Stimulated activated CD8-positive, alpha-beta memory T cell treated with anti-CD3 and anti-CD28 coated beads, Interleukin-15, amount 100 ng/mL, for 1 hour (primary cell): ENCODE results near the gene ABCG1.

Source experiments
- DNase-seq: peaks from one replicate; pipeline ENCODE4 v3.0.0-alpha.2; 2020; ENCODE audit warnings: low read depth

Gene ABCG1

DNA sequence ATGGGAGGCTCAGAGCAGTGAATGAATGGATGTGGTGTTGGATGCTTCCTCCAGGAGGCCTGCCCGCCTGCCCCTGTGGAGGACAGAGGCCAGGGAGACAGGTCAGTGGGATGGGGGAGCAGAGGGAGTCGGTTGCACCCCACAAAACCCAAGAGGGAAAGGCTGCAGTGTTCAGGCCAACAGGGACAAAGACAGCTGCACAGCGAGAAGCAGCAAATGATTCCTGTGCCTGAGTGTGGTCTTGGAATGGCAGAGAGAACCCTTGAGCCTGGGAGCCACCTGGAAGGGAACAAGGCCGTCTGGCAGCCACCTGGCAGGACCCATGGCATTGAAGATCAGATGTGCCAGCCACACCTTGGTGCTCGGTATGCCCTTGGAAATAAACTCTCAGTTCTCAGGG is 88.2 kb downstream of the ABCG1 start:
- no peak for DNase-seq

DNA sequence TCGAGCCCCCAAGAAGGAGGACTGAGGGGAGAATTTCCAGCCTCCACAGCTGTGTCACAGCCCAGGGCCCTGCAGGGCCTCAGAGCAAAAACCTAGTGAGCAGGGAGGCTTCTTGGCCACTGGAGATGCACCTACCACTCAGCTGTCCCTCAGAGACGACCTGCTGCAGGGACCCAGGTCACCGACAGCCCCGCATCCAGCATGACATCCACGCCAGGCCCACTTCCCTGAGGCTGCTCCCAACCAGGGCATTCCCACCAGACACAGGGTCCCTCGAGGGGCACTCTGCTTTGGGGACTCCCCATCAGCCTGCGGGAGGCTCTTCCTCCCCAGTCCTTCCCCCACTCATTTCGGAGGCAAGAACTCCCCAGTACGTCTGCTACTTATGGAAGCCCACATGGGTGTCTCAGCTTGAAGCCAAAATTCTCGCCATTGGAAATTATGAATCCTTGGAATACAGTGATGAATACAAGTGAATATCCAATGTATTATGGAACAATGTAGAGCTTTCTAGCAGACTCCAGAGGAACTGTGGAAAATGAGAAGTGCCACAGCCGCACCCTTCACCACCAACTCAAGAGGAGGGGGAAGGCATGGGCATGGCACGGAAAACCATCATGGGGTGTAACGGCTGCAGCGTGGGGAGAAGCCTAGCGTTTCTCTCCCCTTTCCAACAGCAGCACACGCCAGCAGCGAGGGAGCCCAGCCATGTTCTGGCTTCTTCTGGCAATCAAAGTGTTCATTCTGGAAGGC is 89.4 kb downstream of the ABCG1 start:
- no peak for DNase-seq

DNA sequence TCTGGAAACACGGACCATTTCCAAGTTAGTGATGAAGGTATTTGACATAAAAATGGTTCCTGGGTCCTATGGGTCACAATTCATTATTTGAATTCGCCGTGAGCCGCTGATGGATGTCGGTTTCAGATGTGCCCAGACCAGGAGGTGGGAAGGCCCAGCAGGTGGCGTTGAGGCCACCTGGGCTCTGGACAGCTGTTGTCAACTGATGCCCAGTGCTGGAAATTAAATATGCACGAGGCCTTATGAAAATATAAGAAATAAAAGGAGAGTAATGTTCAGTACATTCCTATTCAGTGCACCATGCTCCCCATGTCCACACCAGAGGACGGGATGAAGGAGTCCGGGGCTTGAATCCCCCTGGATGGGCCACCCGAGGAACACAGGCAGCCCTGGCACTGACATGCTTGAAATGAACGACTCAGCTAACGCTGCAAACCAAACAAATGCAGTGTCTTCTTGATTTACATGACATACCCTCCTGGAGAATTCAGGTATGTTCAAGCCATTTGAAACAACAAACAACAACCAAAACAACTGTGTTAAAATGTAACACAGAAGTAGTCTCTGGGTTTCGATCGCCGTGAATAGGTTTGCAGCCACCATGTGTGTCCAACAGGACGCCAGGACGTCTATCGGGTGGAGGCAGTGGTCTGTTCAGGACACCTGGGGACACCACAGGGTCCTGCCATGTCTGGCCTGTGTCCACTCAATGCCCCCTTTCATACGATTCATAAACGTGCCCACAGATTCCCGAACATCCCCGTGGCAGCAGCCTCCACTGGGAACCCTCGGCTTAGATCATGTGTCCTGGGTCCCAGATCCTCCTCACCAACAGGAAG is 90.2 kb downstream of the ABCG1 start:
- no peak for DNase-seq

DNA sequence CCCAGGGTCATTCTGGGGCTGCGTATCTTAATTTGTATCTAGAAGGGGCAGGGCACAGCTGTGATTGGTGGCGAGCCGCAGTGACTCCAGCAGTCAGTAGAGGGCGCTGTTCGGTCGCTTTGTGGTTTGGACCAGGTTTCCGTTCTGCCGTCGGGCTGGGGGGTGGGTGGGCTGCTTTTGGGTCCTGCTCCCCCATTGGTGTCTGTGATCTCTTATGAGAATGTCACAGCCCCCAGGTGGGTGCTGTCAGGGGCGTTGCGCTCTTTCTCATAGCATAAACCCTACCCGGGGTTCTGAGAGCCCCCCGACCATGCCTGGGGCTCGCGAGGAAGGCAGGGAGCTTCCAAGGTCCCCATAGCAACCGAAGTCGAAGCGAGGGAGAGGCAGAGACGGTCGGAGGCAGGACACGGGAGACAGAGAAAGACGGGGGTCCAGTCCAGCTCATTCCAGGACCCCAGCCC is 90.8 kb downstream of the ABCG1 start:
- DNase-seq = peak; percentile 46

DNA sequence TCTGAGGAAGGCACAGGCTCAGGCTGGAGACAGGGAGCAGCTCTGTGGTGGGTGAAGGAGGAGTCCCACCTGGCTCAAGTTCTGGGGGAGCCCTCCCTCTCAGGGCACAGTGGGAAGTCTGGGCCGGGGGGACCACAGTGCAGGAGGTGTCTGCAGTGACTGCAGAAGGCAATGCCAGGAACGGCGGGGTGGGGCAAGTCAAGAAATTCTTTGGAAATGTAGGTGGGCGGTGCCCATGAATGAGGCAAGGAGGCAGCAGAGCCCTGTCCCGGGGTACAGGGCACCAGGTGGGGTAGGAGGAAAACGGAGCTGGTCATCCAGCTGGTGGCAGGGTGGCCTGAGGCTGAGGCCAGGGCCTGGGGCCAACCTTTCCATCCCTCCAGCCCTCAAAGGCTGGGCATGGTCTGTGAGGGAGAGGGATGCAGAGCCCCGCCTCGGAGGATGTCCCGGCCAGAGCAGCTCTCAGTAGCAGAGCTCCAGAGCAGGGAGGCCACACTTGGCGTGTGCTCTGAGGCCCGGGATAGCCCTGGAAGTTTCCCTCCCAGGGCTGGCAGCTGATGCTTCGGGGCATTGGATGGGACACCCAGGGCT is 91.6 kb downstream of the ABCG1 start:
- no peak for DNase-seq

DNA sequence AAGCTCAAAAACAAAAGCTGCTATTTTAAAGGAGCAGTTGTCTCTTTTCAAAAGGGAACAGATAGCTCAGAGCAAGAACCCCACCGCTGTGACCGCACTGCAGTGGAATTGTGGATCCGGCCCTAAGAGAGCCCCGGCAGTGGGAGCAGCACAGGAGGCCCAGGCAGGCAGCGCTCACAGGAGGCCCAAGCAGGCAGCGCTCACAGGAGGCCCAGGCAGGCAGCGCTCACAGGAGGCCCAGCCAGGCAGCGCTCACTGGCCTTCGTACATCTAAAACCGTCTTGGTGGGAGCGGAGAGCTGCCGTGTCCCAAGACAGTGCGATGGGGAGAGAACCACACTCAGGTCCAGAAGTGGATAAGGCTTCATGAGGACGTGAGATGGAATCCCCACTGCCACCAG is 92.2 kb downstream of the ABCG1 start:
- no peak for DNase-seq

DNA sequence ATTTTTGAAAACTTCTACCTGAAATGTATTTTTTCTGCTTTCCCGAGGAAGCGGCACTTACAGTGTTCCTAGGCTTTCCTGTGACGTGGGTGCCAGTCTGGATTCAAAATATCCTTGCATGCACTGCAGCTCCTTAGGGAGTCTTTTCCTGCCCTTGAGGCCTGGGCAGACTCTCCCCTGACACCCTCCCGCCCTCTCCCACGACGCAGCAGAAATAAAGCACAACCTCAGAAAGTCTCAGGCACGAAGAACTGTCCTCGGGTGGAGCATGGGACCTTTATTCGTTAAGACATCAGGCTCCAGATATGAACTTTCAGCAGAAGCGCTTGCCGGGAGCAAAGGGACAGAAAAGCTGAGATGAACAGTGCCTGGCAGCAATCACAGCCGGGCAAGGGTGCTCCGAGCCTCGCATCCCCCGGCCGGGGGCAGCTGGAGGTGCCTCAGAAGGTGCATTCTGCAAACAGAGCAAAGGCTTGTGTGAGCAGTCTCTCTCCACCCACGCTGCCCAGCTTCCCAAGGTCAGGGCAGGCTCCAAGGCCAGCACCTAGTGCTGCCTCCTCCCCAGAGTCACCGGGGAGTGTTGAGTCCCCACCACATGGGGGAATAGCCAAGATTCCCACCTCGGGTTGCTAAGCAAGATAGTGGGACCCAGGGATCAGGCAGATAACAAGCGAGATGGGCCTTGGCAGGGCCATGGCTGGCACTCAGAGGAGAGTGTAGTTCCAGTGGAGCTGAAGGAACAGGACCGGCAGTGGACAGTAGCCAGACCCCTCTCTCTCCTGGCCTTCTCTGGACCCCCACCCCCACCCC is 93.1 kb downstream of the ABCG1 start:
- no peak for DNase-seq

DNA sequence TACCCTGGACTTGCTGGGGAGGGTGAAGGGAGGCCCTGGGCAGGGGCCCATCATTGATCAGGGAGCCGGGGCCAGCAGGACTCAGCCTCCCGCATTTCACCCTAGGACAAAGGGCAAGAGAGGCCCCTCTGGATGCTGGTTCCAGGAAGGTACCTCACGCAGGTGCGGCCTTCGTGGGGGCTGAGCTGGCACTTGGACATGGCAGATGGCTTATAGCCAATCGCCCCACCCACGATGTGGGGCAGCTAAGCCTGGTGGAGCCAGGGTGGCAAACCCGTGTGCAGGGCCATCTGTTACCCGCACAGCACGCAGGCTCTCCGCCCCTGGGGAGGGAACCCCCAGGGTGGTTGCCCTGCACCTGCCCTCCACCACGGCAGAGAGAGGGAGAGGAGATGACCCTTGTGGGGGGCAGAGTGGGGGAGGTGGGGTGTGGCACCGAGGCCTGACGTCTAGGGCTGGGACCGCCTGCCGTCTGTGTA is 93.7 kb downstream of the ABCG1 start:
- no peak for DNase-seq

DNA sequence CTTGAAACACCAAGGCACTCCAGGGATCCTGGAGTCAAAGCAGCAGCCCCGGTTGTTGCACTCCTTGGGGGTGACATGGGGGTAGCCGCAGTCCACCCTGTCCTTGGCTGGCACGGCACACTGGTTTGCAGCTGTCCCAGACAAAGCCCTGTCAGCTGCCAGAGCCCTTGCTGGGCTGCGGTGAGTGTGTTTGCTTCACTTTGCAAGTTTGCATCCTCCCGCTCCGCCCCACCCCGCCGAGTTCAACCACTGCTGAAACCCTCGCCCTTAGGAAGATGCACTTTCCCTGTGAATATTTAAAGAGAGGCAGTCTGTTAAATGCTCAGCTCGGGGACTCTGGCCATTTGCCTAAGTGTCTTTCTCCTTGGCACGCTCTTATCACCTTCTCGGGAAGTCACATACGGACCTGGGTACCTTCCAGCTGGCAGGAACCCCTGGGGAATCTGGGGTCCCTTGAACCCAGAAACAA is 94.6 kb downstream of the ABCG1 start:
- DNase-seq = no peak

DNA sequence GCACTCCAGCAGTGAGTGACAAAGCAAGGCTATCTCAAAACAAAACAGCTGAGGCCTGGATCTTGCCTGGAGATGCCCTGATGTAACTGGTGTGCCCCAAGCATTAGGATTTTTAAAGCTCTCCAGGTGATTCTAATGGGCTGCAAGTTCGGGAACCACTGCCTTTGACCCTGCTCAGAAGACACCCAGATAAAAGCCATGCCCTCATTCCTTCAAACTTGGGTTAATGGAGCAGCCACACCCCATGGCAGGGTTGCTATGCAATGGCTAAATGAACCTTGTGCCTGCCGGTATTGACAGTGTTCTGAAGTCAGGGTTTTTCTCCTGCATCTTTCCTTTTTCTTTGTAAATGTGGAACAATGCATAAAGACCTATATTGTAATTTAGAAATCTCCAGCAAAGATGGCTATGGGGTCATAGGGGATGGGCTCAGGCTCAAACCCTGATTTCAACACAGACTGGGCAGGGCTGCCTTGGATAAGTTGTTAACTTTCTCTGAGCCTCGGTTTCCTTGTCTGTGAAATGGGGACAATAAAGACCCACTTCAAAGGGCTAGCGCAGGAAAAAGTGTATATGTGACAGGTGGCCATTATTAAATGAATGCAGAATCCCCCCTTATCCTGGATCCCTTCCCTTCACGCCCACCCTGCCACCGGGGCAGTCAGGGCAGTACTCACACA is 95.8 kb downstream of the ABCG1 start:
- no peak for DNase-seq

DNA sequence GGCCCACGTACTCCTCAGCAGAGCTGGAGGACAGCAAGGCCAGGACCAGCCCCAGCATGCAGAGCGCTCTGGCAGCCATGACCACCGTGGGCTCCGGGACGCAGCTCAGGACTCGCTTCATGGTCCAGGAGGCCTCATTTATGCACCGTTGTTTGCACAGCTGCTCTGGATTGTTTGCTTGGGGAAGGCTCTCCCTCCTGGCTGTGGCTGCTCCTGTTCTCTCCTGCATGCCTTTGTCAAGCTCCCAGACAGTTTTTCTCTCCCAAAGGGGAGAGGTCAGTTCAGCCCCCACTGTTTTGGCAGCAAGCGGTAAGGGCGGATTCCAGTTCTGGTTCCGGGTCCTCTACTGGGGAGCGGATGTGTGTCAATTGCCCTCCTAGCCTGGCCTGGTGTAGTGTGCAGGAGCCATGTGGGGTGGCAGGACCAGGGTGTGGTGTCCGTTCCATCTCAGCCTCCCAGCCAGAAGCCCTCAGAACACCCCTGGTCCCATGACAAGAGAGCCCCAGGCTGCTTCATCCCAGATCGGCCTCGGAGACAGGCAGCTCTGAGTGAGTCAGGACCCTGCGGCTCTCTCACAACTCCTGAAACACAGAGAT is 96.5 kb downstream of the ABCG1 start, which contains the start of gene TFF3:
TFF3 (minus strand) TSS at position 114 of the 596 bp plus-strand sequence; CDS start at position 79, 35 bp downstream.
- DNase-seq = no peak

DNA sequence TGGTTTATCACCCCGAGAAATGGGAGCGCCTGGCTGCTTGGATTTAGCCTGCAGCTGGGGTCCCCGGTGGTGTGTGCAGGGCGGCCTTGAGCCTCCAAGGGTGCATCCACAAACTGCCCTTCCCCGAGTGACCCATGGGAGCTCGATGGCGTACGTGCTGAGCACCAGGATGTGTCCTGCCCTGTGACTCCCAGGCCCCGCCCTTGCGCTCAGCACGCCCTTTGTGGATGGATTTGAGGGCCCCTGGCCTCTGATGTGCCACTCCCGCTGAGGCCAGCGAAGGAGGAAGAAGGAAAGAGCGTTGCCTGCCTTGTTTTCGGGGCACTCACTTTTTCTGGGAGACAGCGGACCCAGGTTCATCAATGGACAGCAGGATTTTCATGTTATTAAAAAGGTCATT is 98.0 kb downstream of the ABCG1 start:
- no peak for DNase-seq

DNA sequence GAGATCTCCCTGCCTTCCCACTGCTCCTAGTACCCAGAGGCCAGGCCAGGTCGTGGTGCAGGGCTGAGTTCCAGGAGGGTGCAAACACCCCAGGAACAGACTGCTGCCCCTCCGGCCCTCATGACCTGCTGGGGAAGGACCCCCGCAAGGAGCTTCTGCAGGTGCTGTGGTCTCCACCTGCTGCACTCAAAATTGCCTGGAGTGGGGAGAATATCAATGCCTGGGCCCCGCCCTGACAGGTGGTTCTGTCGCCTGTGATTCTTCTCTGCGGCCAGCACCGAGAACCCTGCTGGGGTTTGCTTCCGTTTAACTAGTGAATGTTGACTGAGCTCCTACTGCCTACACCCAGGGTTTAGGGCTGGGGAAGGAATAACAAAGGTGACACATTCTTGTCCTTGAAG is 98.4 kb downstream of the ABCG1 start:
- DNase-seq = no peak

DNA sequence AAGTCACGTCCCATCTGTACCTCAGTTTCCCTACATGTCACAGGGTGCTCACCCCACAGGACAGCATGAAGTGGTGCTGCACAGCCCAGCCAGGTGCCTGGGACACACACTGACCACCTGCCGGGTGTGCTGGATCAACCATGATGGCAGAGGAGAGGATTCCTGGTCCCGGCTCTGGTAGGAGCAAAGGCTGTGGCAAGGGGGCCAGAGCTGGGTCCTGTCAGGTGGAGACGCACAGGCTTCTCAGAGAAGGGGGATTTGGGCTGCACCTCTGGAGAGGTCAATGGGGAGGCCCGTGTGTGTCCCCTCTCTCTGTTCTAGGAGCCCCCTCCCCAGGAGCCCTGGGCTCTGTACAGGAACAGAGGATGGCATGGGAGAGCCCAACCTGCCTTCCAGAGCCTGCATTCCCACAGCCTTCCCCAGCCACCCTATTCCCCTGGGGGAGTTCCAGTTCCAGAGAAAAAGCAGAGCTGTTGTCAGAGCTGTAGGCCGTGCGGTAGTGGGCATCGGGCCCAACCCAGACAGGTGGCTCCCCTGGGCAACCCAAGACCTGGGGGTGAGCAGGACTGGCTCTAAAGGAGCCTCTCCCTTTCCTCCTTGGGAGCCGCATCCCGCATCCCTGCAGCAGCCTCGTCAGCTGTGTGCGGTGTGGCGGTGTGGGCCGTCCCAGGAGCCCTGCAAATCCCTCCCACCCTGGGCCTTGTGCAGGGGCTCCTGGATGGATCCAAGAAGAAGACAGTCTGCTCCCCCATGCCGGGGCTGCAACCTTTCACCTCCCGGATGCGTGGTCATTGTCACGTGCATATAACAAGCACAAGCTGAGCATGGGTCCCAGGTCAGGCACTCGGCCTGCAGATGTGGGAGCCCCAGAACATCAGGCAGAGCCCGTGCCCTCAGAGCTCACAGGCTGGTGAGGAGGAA is 99.1 kb downstream of the ABCG1 start:
- no peak for DNase-seq

DNA sequence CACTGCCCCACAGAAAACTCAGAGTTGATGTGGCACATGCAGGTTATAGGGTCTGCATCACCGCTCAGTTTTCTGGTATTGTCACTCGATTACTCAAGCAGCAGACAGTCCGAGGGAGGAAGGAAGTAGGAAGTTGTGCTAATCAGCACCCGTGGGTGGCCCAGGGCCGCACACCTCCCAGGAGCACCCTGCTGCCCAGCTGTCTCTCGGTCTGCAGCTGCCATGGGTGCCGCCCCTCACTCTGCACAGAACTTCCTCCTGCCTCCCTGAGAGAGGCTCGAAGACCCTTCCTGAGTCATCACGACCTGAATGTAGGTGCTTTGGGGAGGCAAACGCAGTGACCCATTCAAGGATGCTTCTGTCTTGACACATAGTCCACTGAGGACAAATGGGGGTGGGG is 100.4 kb downstream of the ABCG1 start:
- no peak for DNase-seq

DNA sequence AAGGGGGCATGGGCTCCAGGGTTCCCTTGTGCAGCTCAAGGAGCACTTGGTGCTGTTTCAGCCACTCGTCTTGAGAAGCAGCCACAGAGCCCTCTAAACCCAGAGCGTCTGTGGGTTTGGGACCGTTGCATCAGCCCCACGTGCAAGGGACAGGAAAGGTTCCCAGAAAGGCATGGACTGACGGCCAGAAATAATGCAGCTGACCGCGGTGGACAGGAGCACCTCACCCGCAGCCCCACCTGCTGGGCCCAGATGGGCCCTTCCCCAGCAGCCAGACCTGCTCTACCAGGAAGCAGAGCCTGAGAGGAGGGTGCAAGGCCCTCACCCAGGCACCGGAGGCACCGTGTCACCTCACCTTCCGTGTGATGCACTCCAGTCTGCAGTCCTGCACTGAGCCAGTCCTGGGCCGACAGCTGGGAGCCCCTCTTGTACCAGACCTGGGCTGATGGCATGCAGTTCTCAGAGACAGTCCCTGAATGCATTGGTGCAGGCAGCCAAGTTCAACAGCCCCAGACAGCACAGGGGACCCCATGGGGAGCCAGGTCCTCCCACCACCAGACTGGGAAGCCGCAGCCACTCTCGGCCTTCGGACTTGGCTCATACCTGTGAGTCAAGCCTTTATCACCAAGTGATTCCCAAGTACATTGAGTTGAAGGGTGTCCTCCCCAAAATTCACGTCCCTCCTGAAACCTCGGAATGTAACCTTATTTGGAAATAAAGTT is 101.1 kb downstream of the ABCG1 start:
- no peak for DNase-seq

DNA sequence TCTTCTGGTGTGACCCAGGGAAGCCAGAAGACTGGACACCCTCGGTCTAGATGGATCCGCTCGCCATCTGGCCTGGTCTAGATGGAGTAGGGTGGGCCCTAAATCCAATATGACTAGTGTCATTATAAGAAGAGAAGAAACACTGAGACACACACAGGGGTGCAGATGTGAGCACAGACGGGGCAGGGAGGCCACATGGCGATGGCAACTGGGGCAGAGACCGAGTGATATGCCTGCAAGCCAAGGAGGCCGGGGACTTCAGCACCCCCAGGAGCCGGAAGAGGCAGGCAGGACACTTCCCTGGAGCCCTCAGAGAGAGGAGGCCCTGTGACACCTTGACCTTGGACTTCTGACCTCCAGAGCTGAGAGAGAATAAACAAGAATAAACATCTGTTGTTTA is 101.9 kb downstream of the ABCG1 start:
- no peak for DNase-seq

DNA sequence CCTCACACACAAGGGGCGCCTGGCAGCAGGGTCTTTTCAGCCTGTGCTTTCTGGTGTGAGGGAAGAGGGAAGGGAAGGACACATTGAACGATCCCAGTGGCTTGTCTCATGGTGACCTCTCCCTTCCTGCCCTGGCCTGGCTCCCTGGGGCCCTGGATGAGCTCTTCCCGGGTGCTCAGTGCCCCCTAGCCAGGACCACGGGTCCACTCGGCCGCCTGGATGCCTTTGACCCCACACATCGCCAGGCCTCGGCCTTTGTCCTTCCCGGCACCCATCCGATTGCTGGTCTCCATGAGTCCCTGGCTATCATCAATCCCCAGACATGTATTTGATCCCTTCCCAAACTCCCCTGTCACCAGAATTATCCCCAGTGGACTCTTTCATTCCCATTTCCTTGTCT is 102.3 kb downstream of the ABCG1 start:
- no peak for DNase-seq

DNA sequence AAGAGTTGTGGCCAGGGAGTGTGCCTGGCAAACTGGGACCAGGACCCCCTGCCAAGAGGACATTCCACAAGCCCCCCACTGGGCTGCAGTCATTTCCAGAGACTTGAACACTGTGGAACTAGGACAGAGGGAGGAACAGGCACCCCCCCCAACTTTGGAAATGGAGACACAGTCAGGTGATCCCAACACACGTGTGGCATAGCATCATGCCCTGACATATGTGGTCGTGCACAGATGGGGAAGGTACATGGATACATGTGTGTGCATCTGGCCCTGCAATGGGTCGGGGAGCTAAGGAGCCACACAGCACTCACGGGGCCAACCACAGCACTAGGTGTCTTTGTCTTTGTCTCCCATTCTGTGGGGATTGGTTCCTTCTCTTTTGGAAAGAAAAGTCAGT is 102.9 kb downstream of the ABCG1 start:
- DNase-seq = no peak
